Cerebellar nuclear complex (tissue), 1 donor: ENCODE data around the gene TAF13.
"Not testable (repeated sequence)": the region's sequence is repeated elsewhere in the genome, so short reads cannot be mapped to it uniquely, and the experiment has no call there.

Experiments used
- DNase-seq, 2 experiments: peaks; one replicate each; lab custom pipeline; 2025; lab: John Stamatoyannopoulos, UW

TAF13 gene

DNA sequence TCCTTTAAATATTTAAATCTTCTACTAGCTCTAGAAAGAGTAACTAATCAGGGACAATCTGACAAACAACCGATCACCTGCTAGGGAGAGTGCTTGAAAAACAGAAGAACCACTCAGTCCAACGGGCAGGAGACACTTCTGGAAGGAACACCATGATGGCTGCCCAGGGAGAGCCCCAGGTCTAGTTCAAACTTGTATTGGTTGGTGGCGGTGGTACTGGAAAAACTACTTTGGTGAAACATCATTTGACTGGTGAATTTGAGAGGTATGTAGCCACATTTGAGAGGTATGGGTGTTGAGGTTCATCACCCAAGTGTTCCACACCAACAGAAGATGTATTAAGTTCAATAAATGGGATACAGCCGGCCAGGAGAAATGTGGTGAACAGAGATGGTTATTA lies 29.1 kb downstream of the TAF13 start:
- DNase-seq: no peak

DNA sequence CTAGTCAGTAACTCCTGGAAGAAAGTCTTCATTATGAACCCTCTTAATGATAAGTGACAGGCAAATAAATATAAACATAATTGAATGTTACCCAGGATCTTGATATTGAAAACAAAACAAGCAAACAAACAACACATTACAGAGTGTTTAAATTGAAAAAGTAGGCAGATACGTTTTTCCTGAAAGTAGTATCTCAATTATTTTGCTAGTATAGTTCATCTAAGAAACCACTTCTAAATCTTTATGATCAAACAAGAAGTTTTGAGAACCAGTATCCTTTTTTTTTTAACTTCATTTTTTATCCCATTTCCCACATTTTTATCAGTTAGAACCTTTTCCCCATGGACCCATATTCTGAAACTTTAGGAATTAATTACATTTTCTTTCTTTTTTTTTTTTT lies 30.2 kb downstream of the TAF13 start:
- no peak for DNase-seq

DNA sequence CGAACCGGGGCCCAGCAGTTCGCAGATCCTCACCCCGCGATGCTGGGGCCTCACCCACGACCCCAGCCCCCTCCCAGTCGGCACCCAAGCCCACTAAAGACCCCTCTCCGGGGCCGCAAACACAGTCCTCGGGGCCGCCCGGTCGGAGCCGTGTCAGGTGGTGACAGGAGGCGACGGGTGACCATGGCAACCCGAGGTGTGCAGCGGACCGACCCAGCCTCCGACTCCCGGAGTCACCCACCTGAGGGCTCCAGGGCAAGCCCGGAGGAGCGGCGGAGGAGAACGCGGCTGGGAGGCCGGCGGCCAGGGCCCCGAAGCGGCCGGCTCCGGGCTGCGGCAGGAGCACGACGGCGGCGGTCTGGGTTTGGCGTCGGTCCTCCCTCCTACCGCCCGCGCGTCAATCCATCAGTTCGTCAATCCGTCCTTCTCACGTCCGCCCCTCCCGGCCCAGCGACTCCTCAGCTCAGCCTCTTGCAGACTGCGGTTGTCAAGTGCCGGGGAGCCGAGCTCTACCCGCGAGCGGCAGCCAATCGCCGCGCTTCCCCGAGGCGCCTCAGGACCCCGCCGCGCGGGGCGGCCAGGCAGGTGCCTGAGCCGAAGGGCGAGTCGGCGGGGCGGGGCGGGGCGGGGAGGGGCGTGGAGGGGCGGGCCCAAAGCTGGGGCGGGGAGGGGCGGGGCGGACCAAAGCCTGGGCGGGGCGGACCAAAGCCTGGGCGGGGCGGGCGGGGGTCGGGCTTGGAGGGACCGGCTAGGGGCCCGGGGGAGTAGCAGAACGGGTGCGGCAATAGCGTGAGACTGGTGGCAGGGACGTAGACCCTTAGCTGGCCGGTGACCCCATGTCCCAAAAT lies 34.0 kb downstream of the TAF13 start, which contains the start of gene WDR47:
Gene WDR47, minus strand, starts transcription at position 482 of the 848 bp plus-strand sequence. CDS start 18,590 bp downstream, outside the sequence.
- DNase-seq: peak; percentile 82 to 88

DNA sequence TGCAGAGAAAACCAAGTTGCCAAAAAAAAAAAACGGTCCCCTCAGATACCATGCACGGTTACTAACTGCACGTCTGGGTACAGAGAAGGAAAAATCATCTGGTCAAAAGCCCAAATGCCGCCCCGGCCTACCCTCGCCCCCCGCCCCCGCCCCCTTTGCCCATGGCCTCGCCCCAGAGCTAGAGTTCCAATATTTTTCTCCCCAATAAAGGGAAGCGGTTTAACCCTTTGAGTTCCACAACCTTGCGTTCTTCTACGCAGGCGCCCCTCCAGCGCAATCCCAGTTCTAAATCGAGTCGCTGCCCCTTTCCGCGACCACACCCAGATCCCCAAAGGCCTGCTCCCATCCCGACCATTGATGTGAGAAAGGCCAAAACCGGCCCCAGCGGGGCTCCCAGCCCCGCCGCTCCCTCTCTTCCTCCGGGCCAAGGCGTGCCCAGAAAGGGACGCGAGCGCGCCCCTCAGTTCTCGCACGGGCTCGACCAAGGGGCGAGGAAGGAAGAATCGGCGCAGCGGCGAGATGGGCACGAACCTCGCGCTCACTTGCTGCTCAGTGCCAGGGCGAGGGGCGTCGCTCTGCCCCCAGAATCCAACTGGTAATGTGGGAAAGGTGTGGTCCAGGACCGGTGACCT lies 34.7 kb downstream of the TAF13 start:
- DNase-seq: no peak

DNA sequence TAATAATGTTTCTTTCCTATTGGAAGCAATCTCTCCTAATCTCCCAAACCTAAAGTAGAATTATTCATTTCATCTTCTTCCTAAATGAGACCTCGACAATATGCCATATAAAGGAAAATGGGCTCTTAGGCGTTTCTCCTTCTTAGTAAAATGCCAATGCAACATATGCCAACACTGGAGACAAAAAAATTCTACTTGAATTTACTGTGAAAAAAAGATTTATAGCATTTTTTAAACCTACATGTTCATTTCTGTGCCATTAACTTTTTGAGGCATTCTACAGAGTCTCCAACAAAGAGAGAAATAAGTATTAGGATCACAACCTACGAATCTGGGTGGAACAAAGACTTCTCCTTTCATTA lies 35.2 kb downstream of the TAF13 start:
- no peak for DNase-seq

DNA sequence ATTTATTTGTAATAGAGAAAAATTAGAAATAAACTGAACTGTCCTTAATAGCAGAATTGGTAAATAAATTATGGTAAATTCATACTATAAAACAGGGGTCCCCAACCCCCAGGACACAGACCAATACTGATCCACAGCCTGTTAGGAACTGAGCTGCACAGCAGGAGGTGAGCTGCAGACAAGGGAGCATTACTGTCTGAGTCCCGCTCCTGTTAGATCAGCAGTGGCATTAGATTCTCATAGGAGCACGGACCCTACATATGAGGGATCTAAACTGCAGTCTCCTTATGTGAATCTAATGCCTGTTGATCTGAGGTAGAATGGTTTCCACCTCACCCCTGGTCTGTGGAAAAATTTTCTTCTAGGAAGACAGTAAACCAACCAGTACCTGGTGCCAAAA lies 41.4 kb downstream of the TAF13 start:
- no peak for DNase-seq

DNA sequence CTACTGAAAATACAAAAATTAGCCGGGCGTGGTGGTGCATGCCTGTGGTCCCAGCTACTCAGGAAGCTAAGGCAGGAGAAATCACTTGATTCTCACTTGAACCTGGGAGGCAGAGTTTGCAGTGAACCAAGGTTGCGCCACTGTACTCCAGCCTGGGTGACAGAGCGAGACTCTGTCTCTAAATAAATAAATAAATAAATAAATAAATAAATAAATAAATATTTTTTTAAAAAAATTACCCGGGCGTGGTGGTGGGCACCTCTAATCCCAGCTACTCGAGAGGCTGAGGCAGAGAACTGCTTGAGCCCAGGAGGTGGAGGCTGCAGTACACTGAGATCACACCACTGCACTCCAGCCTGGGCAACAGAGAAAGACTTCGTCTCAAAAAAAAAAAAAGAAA lies 46.3 kb downstream of the TAF13 start:
- not testable (repeated sequence) for DNase-seq

DNA sequence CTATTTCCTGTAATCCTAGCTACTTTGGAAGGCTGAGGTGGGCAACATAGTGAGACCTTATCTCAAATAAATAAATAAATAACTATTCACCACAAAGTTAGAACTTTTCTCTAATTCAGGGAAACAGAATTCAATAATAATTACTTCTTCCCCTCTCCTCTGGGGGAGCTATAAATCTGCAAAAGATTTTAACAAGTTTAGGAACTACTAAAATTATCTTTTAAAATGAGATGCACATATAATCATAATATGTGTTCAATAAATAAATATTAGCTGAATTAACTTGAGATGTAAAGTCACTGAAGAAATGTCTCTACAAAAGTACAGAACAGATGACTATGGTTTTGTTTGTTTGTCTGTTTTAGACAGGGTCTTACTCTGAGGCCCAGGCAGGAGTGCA lies 48.0 kb downstream of the TAF13 start:
- DNase-seq: no peak

DNA sequence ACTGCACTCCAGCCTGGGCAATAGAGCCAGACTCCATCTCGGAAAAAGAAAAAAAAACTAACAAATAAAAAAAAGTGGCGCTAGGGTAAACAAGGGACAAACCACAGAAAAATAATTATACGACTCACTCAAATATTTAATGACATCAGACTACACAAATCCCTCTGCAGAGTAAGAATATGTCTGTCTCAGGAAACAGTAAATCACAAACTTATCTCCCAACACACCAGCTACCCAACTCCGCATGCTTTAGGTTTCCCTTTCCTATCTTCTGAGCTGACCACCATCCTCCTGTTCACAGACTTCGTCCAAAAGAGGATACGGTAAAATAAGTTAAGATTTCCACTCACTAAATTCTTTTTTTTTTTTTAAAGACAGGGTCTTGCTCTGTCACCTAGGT lies 50.1 kb downstream of the TAF13 start:
- no peak for DNase-seq

DNA sequence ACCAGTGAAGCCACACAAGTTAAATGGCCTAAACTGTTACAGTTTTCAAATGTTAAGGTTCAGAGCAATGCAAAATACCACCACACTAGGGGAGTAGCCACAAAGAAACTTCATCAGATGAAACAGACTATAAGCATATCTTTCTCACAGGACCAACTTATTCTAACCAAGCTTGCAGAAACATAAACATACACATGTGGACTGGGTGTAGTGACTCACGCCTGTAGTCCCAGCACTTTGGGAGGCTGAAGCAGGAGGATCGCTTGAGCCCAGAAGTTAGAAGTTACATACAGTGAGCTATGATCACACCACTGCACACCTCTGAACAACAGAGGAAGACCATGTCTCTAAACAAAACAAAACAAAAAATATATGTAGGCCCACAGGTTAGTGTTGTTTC lies 51.2 kb downstream of the TAF13 start:
- no peak for DNase-seq

DNA sequence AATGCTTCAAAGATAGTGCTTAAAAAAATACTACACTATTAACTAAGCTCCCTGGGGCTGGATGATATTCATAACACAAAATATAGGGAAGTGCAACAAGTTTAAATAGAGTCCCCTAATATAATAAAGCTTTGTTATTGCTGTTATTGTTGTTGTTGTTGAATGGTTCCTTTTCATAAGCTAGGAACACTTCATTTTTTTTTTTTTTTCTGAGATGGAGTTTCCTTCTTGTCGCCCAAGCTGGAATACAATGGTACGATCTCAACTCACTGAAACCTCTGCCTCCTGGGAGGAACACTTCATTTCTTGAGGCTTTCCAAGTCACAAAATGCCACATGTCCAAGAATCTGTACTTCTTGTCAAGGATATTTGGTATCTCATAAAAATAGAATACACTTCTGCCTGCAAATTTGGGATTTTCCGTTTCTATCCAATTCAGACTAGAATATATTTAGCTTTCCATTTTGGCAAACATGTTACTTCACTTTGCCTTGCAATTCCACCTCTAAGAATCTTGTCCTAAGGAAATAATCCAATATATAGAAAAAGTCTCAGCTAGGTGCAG lies 55.0 kb downstream of the TAF13 start:
- no peak for DNase-seq

DNA sequence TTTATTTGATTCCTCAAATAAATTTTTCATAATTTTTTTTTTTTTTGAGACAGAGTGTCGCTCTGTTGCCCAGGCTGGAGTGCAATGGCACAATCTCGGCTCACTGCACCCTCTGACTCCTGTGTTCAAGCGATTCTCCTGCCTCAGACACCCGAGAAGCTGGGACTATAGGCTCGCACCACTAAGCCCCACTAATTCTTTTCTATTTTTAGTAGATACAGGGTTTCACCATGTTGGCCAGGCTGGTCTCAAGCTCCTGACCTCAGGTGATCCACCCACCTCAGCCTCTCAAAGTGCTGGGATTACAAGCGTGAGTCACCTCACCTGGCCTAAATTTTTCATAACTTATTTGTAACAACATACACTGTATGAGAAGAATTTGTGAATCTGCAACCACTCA lies 58.1 kb downstream of the TAF13 start:
- DNase-seq: not testable (repeated sequence)

DNA sequence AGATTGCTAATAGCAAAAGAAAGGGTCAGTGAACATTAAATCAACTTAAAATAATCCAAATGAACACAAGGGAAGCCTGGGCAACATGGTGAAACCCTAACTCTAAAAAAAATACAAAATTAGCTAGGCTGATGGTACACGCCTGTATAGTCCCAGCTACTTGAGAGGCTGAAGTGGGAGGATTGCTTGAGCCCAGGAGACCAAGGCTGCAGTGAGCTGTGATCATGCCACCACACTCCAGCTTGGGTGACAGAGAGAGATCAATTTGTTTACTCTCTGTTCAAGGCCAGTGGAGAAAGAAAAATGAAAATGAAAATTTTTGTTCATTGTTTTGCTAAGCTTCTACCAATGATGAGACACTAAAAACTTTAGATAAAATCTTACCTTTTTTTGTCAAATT lies 58.7 kb downstream of the TAF13 start:
- DNase-seq: no peak
